ENCODE data around the gene TSSK2.

The TSSK2 gene

DNA sequence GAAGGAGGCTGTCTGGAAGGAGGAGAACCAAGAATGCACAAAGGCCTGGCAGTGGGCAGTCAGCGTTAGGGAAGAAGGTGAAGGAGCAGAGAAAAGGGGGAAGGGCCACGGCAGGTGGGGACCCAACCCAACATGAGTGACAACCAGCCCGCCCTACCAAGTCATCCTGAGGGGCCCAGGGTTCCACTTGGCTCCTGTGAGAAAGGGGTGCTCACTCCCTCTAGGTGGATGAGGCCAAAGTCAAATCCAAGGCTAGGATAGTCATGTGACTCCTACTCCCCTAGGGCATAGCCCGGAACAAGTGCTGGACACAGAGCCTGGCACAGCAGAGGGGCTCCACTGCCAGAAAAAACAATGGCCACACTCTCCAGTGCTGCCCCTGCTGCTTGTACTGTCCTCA lies 6.7 kb upstream of the TSSK2 start:
- H3K4me3 ChIP-seq (ENCODE audit: low read depth, low read length), result no peak overlapping the region
- no peaks in the 10 kb centered on the region for H3K9me3 ChIP-seq (ENCODE audit: severe bottlenecking)
- TF ChIP-seq, protein P1, sequence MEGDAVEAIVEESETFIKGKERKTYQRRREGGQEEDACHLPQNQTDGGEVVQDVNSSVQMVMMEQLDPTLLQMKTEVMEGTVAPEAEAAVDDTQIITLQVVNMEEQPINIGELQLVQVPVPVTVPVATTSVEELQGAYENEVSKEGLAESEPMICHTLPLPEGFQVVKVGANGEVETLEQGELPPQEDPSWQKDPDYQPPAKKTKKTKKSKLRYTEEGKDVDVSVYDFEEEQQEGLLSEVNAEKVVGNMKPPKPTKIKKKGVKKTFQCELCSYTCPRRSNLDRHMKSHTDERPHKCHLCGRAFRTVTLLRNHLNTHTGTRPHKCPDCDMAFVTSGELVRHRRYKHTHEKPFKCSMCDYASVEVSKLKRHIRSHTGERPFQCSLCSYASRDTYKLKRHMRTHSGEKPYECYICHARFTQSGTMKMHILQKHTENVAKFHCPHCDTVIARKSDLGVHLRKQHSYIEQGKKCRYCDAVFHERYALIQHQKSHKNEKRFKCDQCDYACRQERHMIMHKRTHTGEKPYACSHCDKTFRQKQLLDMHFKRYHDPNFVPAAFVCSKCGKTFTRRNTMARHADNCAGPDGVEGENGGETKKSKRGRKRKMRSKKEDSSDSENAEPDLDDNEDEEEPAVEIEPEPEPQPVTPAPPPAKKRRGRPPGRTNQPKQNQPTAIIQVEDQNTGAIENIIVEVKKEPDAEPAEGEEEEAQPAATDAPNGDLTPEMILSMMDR (IDR thresholded peaks at IDR 0.05; ENCODE audit: low read depth, low read length), result no peak
- H3K36me3 ChIP-seq, result peaks cover 9% of the 10 kb centered on the region; the same call in 1 of the 2 replicates
- no peaks in the 10 kb centered on the region for H3K27me3 ChIP-seq (ENCODE audit: insufficient read depth, low read depth, severe bottlenecking)
- no peak for DNase-seq
- no peak overlapping the region for H3K27ac ChIP-seq

DNA sequence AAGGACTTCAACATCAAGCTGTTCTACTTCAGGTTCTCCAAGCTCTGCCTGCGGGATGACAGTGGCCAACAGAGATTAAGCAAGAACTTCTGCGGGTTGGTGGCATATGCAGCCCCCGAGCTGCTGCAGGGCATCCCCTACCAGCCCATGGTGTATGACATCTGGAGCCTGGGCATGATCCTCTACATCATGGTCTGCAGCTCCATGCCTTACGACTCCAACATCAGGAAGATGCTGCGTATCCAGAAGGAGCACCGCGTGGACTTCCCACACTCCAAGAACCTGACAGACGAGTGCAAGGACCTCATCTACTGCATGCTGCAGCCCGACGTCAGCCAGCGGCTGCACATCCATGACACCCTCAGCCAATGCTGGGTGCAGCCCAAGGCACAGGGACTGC lies 6.1 kb upstream of the TSSK2 start:
- Histone ChIP-seq H3K27ac (no peak overlapping the region), H3K27me3 (ENCODE audit: insufficient read depth, low read depth, severe bottlenecking) (no peaks in the 10 kb centered on the region), H3K36me3 (peaks cover 7% of the 10 kb centered on the region; the same call in 1 of the 2 replicates), H3K9me3 (ENCODE audit: severe bottlenecking) (no peaks in the 10 kb centered on the region), H3K4me3 (ENCODE audit: low read depth, low read length) (no peak overlapping the region)
- TF ChIP-seq, protein P1 (IDR thresholded peaks at IDR 0.05; ENCODE audit: low read depth, low read length), result no peak
- DNase-seq, result no peak

DNA sequence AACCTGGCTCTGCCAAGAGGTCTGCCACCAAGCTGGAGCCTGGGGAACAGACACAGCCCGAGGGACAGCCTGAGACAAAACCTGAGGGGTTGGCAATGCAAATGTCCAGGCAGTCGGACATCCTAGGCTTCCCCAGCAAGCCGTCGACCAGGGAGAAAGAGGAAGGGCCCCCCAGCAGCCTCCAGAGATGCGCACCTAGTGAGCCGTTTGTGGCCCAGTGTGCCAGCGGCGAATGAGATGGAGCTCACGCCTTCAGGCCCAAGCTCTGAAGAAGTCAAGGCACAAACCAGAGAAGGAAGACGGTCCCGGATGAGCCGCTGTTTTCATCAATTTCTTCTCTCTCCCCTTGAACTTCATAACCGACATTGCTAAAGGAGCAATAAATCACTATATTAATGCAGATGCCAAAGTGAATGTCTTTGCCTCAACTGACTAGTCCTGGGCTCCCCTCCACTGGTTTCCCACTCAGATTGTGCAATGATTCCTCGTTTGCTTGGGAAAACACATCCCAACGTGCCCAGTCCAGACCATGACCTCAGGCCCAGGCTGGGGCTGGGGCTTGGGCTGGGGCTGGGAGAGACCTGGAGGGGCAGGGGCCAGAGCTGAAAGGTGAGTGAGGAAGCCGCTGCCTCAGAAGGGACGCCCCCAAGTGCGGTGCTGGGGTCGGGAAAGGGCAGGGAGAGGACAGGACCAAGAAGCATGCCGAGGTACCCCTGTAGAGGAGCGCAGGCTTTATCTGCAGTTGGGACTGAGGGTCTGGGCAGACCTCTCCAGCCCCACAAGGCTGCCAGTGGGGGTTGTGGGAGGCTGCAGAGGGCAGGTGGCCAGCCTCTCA lies 5.4 kb upstream of the TSSK2 start:
- no peak for DNase-seq
- TF ChIP-seq, protein P1 (IDR thresholded peaks at IDR 0.05; ENCODE audit: low read depth, low read length), result no peak
- H3K27ac ChIP-seq, result no peak overlapping the region
- no peaks in the 10 kb centered on the region for H3K27me3 ChIP-seq (ENCODE audit: insufficient read depth, low read depth, severe bottlenecking)
- H3K9me3 ChIP-seq (ENCODE audit: severe bottlenecking), result no peaks in the 10 kb centered on the region
- H3K36me3 ChIP-seq, result peaks cover 2% of the 10 kb centered on the region; the same call in 1 of the 2 replicates
- H3K4me3 ChIP-seq (ENCODE audit: low read depth, low read length), result no peak overlapping the region

DNA sequence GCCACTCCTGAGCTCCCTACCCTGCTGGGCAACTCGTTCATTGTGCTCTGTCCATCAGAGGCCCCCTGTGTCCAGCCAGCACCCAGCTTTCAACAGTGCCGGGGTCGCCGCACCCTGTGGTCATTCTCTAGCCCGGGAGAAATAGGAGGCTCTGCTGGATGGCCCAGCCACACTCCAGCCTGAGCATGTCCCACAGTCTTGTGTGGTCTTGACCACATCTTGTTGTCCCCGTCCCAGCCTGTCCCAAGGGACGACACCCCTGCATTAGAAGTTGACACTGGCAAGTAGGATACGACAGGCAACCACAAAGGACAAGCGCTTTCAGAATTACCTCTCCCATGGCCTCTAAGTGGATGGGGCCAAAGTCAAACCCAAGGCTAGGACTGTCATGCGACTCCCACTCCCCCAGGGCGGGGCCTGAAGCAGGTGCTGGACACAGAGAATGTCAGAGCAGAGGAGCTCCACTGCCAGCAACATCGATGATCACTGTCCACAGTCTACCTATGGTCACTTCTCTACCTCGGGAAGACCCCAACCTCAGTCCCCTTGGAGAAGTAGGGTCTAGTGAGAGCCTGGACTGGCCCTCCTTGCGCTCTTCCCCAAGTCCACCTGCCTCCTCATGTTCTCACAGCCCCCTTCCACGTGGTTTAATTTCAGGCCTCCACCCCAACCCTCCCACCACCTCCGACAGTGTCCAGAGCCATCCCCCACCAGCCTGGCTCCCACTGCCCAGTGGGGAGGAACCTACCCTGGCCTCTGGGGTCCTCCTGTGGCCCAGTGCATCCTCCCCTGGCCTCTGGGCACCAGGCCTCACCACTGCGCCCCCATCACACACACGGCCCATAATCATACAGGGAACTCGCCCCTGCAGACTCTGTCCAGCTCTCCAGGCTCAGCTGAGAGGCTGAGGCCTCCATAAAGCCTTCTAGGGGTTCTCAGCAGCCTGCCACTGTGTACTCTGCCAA lies 4.5 kb upstream of the TSSK2 start:
- no peaks in the 10 kb centered on the region for H3K27me3 ChIP-seq (ENCODE audit: insufficient read depth, low read depth, severe bottlenecking)
- DNase-seq, result no peak
- H3K36me3 ChIP-seq, result 0 out of 2 replicates have a peak, but pooled peaks cover 2% of the 10 kb centered on the region
- TF ChIP-seq, protein P1 (IDR thresholded peaks at IDR 0.05; ENCODE audit: low read depth, low read length), result no peak
- H3K27ac ChIP-seq, result no peak overlapping the region
- H3K4me3 ChIP-seq (ENCODE audit: low read depth, low read length), result no peak overlapping the region
- no peaks in the 10 kb centered on the region for H3K9me3 ChIP-seq (ENCODE audit: severe bottlenecking)

DNA sequence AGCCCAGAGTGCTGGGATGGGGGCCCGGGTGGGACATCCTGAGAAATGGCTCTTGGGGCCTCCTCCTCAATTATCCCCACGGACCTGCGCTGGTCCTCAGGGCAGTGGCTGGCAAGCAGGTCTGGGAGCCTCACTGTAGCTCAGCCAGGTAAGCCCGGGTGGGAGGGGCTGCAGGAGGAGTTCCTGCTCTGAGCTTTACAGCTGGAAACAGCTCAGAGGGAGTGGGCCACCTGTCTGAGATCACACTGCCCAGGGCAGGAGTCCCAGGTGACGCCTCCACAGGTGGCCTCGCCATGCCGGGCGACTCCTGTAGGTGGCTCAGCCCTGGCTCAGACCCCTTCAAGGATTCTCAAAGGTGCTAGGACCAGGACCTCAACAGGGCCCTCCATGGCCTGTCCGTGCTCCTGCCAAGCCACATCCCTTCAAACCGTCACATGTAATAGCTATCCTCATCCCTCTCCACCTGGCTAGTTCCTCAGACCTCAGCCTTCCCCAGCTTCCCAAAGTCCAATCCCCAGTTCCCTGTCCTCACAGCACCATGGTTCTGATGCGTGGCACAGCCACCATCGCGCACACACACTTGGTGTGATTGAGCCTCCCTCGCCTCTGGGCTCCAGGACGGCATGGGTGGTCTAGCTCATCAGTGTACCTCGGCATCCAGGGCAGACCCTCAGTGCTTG lies 3.6 kb upstream of the TSSK2 start:
- no peak for DNase-seq
- H3K36me3 ChIP-seq, result peaks cover 5% of the 10 kb centered on the region; the same call in 1 of the 2 replicates
- H3K4me3 ChIP-seq (ENCODE audit: low read depth, low read length), result no peak overlapping the region
- H3K27me3 ChIP-seq (ENCODE audit: insufficient read depth, low read depth, severe bottlenecking), result no peaks in the 10 kb centered on the region
- no peaks in the 10 kb centered on the region for H3K9me3 ChIP-seq (ENCODE audit: severe bottlenecking)
- H3K27ac ChIP-seq, result no peak overlapping the region
- TF ChIP-seq, protein P1 (IDR thresholded peaks at IDR 0.05; ENCODE audit: low read depth, low read length), result 0 out of 2 replicates have a peak, but pooled peaks have one; percentile 9

Measured in WERI-Rb-1 (cell line).